Measurements from ENCODE around the gene ERCC8. TPM values are rescaled to one million over a fixed set of nuclear protein-coding genes. Genes with fewer than 3 reads are reported as not detected.

Gene ERCC8
- total RNA-seq, 1 experiment from 2014 or later = 15.1 TPM

GRCh38 chr5:60958712-60959111 is 13.8 kb upstream of the ERCC8 start:
- H2AFZ ChIP-seq (ENCODE audit: low read depth, low read length, poor library complexity, severe bottlenecking) = no peak overlapping the region
- RAD21 ChIA-PET (ENCODE audit: low non-redundant PET in 1 of 2, low total read pairs in 2 of 2, uncharacterized antibody in 2 of 2, unreplicated experiment in 2 of 2) = interaction anchor here in 1 of 2 experiments (0.6 kb wide), 1 partner anchor 206 kb away, joined by 3 read pairs; no protein-coding TSS in a partner anchor
- TF ChIP-seq FOSL1 (IDR thresholded peaks at IDR 0.05; ENCODE audit: low read depth) (no peak), ELF1 (IDR thresholded peaks at IDR 0.05; ENCODE audit: borderline replicate concordance, low read depth) (no peak), CEBPB (IDR thresholded peaks at IDR 0.05; ENCODE audit: low read depth) (no peak), EZH2 (IDR thresholded peaks at IDR 0.05) (no peak), JUND (IDR thresholded peaks at IDR 0.05) (no peak), ZFX (IDR thresholded peaks at IDR 0.05) (no peak), TCF7L2 (IDR thresholded peaks at IDR 0.05; ENCODE audit: borderline replicate concordance, extremely low read depth, insufficient read depth, insufficient read length) (no peak), SIN3A (IDR thresholded peaks at IDR 0.05; ENCODE audit: low read depth) (no peak), SP1 (IDR thresholded peaks at IDR 0.05; ENCODE audit: low read depth) (no peak), POLR2AphosphoS5 (IDR thresholded peaks at IDR 0.05; ENCODE audit: low read depth, low read length) (no peak), YY1 (IDR thresholded peaks at IDR 0.05; ENCODE audit: extremely low read depth, insufficient replicate concordance, low read depth, low read length) (no peak), EZH2phosphoT487 (IDR thresholded peaks at IDR 0.05; ENCODE audit: borderline replicate concordance) (no peak), CTCF (IDR thresholded peaks at IDR 0.05 in 2 of 3, conservative IDR thresholded peaks at IDR 0.05 in 1 of 3; ENCODE audit: borderline replicate concordance in 1 of 3, insufficient read depth in 1 of 3, low read depth in 2 of 3, low read length in 2 of 3) (no peak), REST (IDR thresholded peaks at IDR 0.05; ENCODE audit: low read depth) (no peak), EGR1 (IDR thresholded peaks at IDR 0.05; ENCODE audit: low read depth) (no peak), ATF3 (IDR thresholded peaks at IDR 0.05) (no peak), POLR2A (IDR thresholded peaks at IDR 0.05; ENCODE audit: borderline replicate concordance, extremely low read depth, insufficient read depth, insufficient read length) (no peak)
- TF ChIP-seq, protein P1, sequence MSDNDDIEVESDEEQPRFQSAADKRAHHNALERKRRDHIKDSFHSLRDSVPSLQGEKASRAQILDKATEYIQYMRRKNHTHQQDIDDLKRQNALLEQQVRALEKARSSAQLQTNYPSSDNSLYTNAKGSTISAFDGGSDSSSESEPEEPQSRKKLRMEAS (IDR thresholded peaks at IDR 0.05) = no peak
- TF ChIP-seq, protein P2, sequence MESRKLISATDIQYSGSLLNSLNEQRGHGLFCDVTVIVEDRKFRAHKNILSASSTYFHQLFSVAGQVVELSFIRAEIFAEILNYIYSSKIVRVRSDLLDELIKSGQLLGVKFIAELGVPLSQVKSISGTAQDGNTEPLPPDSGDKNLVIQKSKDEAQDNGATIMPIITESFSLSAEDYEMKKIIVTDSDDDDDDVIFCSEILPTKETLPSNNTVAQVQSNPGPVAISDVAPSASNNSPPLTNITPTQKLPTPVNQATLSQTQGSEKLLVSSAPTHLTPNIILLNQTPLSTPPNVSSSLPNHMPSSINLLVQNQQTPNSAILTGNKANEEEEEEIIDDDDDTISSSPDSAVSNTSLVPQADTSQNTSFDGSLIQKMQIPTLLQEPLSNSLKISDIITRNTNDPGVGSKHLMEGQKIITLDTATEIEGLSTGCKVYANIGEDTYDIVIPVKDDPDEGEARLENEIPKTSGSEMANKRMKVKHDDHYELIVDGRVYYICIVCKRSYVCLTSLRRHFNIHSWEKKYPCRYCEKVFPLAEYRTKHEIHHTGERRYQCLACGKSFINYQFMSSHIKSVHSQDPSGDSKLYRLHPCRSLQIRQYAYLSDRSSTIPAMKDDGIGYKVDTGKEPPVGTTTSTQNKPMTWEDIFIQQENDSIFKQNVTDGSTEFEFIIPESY (IDR thresholded peaks at IDR 0.05; ENCODE audit: extremely low read depth, insufficient replicate concordance, low read length) = no peak
- no peaks in the 10 kb centered on the region; a peak in 1 of 4 replicates for H3K36me3 ChIP-seq (ENCODE audit: control insufficient read depth in 1 of 2, insufficient read depth in 2 of 2, low read length in 2 of 2)
- peaks cover 69% of the 10 kb centered on the region for H3K79me2 ChIP-seq (ENCODE audit: insufficient read depth, low read length)
- no peak overlapping the region for H3K4me2 ChIP-seq (ENCODE audit: low read length)
- H3K9ac ChIP-seq (ENCODE audit: low read length) = no peak overlapping the region
- ATAC-seq (no peak), DNase-seq (ENCODE audit: low read depth, low spot score) (no peak)
- no TSS peak for BruUV-seq (replicated peaks)
- no peaks in the 10 kb centered on the region for H3K9me2 ChIP-seq (ENCODE audit: insufficient read depth)
- H3K4me3 ChIP-seq (replicated peaks in 1 of 2; ENCODE audit: low read depth in 1 of 2, low read length in 2 of 2) = no peak overlapping the region
- no peaks in the 10 kb centered on the region for H3K27me3 ChIP-seq (ENCODE audit: insufficient read depth, low read length)
- intact Hi-C loops (cut with micrococcal nuclease) = loop anchor here (1.0 to 10.0 kb wide), 5 partner anchors 94 to 1186 kb away; partner anchors contain the start of gene SMIM15
- H3K27ac ChIP-seq (ENCODE audit: low read depth, low read length) = no peak overlapping the region
- peaks cover 0 to 9% of the 10 kb centered on the region in 2 experiments; a peak in 1 of 4 replicates for H3K9me3 ChIP-seq (ENCODE audit: control insufficient read depth in 1 of 2, insufficient read depth in 1 of 2, low read depth in 1 of 2, low read length in 2 of 2)
- CTCF ChIA-PET = interaction anchor here (0.7 to 2.7 kb wide), 23 partner anchors 8 to 1185 kb away, joined by 3 to 16 read pairs (median 3); partner anchors contain the start of genes ERCC8, NDUFAF2 and ZSWIM6
- H3K4me1 ChIP-seq (ENCODE audit: control insufficient read depth in 1 of 2, insufficient read depth in 2 of 2, low read length in 2 of 2) = no peaks in the 10 kb centered on the region; a peak in 1 of 4 replicates
- POLR2A ChIA-PET = no interaction called here
- no peaks in the 10 kb centered on the region for H4K20me1 ChIP-seq (ENCODE audit: insufficient read depth)
